Ascending aorta (tissue), 2 donors: ENCODE data around the gene E2F7. TPM values are rescaled to one million over a fixed set of nuclear protein-coding genes. Genes with fewer than 3 reads are reported as not detected.

Experiments used
- DNase-seq, 2 donors: peaks; one replicate each; pipeline ENCODE4 v3.0.0-alpha.2; 2019; ENCODE audit warnings: low spot score in 2 of 2
- H3K27ac ChIP-seq, 2 donors: fragments of 200-600 bp; sonication (generic); one replicate each; pipeline ENCODE4 v1.5.1; 2016 to 2017; ENCODE audit warnings: mild to moderate bottlenecking in 1 of 2
- H3K27me3 ChIP-seq: fragments of 200-600 bp; sonication (generic); one replicate; pipeline ENCODE4 v1.5.1; 2017
- H3K36me3 ChIP-seq, 2 donors: fragments of 200-600 bp; sonication (generic); one replicate each; pipeline ENCODE4 v1.5.1; 2016
- H3K4me1 ChIP-seq, 2 donors: fragments of 200-600 bp; sonication (generic); one replicate each; pipeline ENCODE4 v1.5.1; 2016 to 2017; ENCODE audit warnings: mild to moderate bottlenecking in 1 of 2
- H3K4me3 ChIP-seq, 2 donors: fragments of 200-600 bp; sonication (generic); one replicate each; pipeline ENCODE4 v1.5.1; 2016 to 2017; ENCODE audit warnings: mild to moderate bottlenecking in 1 of 2
- H3K9me3 ChIP-seq, 2 donors: fragments of 200-600 bp; sonication (generic); one replicate each; pipeline ENCODE4 v1.5.1; 2016
- intact Hi-C: fragments of 100-400 bp; cut with DNase I; formaldehyde crosslinking; loops from one replicate; pipeline ENCODE4 v1.15.1; 2023
- total RNA-seq: library from RNA; depleted of rRNA; stranded (reverse); fragments of >200 nt; gene quantifications from one replicate; pipeline ENCODE4 v1.1.0, GENCODE V29; 2016
- TF ChIP-seq, protein P1 (sequence below), 3 experiments: fragments of 200-600 bp in 2 of 3; fragments of 450-650 bp in 1 of 3; sonication (generic) in 2 of 3; IDR thresholded peaks; one replicate each; pipeline ENCODE4 v1.5.1; 2016 to 2019; ENCODE audit warnings: antibody characterized with exemption in 3 of 3, mild to moderate bottlenecking in 1 of 3, moderate library complexity in 1 of 3

Gene E2F7
- total RNA-seq, 1 donor from 2014 or later: not detected

DNA sequence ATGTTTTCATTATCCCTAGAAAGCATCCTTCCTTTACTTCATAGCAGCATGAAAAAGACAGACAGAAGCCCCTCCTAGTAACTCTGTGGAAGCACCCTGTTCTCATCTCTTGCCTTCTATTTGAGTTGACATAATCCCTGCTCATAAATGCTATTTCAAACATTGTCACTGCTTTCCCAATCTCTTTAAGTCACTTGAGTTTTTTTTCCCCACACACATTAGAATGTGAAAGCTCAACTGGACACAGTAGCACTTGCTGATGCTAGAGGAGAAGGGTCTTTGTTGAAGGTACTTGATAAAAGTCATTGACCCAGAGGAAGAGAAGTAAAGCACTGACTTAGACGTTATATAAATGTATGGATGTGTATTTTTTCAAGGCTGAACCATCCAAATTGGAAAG, 3.0 kb downstream of the E2F7 start:
- H3K27me3 ChIP-seq: no peaks in the 10 kb centered on the region
- H3K4me1 ChIP-seq: peaks cover 0 to 6% of the 10 kb centered on the region in 2 donors
- H3K4me3 ChIP-seq: peak overlapping the region; percentile 6 to 15
- no peaks in the 10 kb centered on the region for H3K36me3 ChIP-seq
- intact Hi-C loops: loop anchor here (10.0 kb wide), 3 partner anchors 262 to 1738 kb away; partner anchors contain the start of gene GLIPR1L2
- TF ChIP-seq, protein P1, sequence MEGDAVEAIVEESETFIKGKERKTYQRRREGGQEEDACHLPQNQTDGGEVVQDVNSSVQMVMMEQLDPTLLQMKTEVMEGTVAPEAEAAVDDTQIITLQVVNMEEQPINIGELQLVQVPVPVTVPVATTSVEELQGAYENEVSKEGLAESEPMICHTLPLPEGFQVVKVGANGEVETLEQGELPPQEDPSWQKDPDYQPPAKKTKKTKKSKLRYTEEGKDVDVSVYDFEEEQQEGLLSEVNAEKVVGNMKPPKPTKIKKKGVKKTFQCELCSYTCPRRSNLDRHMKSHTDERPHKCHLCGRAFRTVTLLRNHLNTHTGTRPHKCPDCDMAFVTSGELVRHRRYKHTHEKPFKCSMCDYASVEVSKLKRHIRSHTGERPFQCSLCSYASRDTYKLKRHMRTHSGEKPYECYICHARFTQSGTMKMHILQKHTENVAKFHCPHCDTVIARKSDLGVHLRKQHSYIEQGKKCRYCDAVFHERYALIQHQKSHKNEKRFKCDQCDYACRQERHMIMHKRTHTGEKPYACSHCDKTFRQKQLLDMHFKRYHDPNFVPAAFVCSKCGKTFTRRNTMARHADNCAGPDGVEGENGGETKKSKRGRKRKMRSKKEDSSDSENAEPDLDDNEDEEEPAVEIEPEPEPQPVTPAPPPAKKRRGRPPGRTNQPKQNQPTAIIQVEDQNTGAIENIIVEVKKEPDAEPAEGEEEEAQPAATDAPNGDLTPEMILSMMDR (IDR thresholded peaks at IDR 0.05): no peak
- H3K9me3 ChIP-seq: no peaks in the 10 kb centered on the region
- no peak for DNase-seq
- H3K27ac ChIP-seq: no peak overlapping the region

DNA sequence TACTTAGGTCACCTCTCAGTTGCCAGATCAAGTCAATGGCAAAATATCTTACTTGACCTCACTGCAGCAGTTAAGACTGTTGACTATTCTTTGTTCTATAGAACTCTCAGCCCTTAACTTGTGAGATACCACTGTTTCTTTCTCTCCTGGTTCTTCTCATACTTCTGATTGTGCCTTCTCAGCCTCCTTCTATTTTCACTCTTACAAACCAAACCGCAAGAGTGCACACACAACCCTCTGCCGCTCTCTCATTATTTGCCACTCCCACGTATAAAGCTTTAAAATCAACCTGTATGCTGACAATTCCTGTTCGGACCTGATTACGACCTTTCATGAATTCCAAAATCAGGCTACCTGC, 4.5 kb downstream of the E2F7 start:
- H3K4me1 ChIP-seq: peaks cover 0 to 6% of the 10 kb centered on the region in 2 donors
- no peak for DNase-seq
- no peak overlapping the region for H3K4me3 ChIP-seq
- TF ChIP-seq, protein P1 (IDR thresholded peaks at IDR 0.05): no peak
- no peaks in the 10 kb centered on the region for H3K27me3 ChIP-seq
- no peaks in the 10 kb centered on the region for H3K36me3 ChIP-seq
- H3K9me3 ChIP-seq: no peaks in the 10 kb centered on the region
- intact Hi-C loops: loop anchor here (10.0 kb wide), 3 partner anchors 264 to 1736 kb away; partner anchors contain the start of gene GLIPR1L2
- no peak overlapping the region for H3K27ac ChIP-seq

DNA sequence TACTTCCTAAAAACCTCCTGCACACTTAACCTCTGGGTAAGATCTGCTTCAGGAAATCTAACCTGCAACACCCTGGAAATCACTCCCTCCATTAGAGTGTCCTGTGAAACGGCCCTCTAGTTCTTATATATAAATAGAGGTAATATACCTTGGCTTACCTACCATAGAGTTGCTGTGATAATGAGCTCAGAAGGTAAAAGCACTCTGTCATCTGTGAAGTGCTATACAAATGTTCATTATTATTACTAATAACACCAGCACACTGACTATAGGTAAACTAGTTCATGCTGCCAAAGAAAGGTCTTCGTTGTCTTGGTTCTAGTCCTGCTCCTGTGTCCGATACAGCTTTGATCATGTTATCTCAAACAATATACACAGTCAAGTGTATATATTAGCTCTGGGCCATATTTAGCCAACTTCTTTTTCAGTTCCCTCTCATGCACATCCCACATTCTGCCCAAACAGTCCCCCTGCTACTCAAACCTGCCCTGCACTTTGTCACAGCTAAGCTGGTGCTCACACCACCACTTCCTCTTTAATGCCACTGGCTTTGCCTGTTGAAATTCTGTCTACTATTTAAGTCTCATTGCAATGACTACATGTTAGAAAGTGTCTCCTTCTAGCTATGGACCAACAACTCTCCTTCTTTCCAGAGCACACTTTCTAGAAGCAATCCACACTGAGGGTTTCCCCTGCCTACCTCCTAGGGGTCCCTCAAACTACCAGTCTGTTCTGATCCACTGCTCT, 5.1 kb downstream of the E2F7 start:
- Histone ChIP-seq H3K9me3 (no peaks in the 10 kb centered on the region), H3K4me1 (peaks cover 0 to 6% of the 10 kb centered on the region in 2 donors), H3K27ac (no peak overlapping the region), H3K36me3 (no peaks in the 10 kb centered on the region), H3K27me3 (no peaks in the 10 kb centered on the region), H3K4me3 (no peak overlapping the region)
- no peak for DNase-seq
- intact Hi-C loops: loop anchor here (10.0 kb wide), 3 partner anchors 264 to 1736 kb away; partner anchors contain the start of gene GLIPR1L2
- TF ChIP-seq, protein P1 (IDR thresholded peaks at IDR 0.05): no peak

DNA sequence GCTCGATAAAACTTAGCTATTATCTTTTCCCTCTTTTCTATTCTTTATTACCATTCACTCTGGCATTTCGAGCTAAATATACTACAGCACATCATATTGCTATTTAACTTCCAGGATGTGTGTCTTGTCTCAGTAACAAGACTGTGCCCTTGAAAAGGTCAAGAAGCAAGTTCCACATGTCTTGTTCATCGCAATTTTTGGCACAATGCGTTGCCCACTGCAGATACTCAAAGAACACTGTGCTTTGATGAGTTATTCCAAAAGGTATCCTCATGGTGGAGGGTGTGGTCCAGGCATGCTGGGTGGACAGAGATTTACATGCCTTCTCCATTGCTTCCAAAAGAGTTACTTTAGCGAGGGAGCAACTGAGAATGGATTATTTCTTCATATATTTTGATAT, 6.6 kb downstream of the E2F7 start:
- intact Hi-C loops: no loop called here
- no peak overlapping the region for H3K4me3 ChIP-seq
- DNase-seq: no peak
- H3K4me1 ChIP-seq: no peaks in the 10 kb centered on the region
- H3K27ac ChIP-seq: no peak overlapping the region
- no peaks in the 10 kb centered on the region for H3K9me3 ChIP-seq
- no peaks in the 10 kb centered on the region for H3K36me3 ChIP-seq
- no peaks in the 10 kb centered on the region for H3K27me3 ChIP-seq
- TF ChIP-seq, protein P1 (IDR thresholded peaks at IDR 0.05): no peak

DNA sequence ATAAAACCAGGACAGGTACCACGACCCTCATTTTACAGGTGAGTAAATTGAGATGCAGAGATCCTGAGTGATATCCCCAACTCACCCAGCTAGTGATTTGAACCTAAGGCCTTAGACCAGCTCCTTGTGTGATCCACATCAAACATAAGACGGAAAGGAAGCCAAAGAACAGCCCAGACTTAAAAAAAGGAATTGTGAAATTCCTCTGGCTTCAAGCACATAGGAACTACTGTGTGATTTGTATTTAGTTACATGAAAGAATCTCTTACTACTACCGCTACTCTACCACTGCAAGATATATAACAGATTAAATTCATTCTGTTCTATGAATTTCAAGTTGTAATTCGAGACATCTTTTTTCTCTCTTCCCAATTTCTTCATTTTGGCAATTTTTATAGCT, 10.5 kb downstream of the E2F7 start:
- TF ChIP-seq, protein P1 (IDR thresholded peaks at IDR 0.05): no peak
- H3K27ac ChIP-seq: no peak overlapping the region
- H3K27me3 ChIP-seq: no peaks in the 10 kb centered on the region
- no peak overlapping the region for H3K4me3 ChIP-seq
- no peaks in the 10 kb centered on the region for H3K36me3 ChIP-seq
- no peaks in the 10 kb centered on the region for H3K9me3 ChIP-seq
- DNase-seq: no peak
- intact Hi-C loops: no loop called here
- H3K4me1 ChIP-seq: no peaks in the 10 kb centered on the region
